NCI-H524 (cell line): ENCODE data around the gene ZNF467.

Experiments
- DNase-seq, 2 experiments: peaks; one replicate each; lab custom pipeline; 2025; lab: John Stamatoyannopoulos, UW

ZNF467 gene

DNA sequence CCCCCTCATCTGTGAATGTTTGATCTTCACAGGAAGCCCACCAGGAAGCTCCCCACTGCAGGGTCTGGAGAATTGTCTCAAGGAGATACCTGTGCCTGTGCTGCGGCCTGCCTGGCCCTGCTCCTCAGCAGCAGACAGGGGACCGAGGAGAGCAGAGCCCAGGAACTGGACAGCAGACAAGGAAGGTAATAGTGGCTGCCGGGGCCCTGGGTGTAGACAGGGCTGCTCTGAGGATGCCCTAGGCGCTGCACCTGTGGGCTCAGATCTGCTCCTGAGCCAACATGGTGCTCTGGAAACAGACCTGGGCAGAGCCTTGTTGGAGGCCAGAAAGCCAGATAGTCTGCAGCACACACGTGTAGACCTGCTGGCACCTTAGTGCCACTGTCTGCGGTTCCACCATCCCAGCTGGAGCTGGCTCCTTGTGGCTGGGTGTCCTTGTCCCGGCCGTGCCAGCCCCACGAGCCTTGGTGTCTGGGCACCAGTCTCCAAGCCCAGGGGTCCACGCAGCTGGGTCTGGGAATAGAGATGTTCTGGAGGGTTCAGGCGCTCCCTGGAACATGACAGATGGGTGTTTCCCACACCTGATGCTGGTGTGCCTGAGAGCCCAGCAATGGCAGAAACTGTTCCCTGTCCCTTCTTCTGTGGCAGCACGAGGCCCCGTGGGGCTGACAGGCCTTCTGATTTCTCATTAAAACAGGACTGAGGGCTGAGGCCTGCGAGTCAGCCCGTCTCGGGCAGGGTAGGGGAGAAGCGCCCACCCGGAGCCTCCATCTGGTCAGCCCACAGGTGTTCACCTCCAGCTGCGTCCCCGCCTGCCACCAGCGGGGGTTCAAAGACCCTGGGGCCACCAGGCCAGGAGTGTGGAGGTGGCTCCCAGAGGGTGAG lies 44.7 kb downstream of the ZNF467 start:
- no peak for DNase-seq

DNA sequence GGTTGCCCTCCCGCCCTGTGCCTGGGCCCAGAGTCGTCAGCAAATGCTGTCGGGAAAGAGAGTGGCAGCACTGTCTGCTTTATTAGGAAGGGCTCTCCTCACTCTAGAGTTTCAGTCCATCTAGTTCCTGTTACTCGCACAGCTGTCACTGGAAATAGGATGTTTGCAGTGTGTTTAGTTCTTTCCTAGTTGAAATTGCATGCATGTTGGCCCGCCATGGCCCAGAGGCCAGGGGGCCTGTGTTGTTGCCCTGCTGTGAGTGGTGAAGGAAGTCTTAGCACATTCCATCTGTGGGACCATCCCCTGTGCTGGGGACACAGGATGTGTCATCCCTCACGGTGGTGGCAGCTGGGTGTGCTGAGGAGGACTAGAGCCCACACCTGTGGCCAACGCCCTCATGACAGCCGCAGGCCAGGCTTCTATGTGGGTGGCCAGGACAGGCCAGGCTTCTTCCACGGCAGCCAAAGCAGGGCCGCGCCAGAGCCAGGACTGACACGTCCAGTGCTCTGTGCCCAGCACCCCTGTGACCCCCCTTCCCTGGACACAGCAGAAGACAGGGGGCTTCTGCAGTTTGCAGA lies 45.4 kb downstream of the ZNF467 start:
- DNase-seq: no peak

DNA sequence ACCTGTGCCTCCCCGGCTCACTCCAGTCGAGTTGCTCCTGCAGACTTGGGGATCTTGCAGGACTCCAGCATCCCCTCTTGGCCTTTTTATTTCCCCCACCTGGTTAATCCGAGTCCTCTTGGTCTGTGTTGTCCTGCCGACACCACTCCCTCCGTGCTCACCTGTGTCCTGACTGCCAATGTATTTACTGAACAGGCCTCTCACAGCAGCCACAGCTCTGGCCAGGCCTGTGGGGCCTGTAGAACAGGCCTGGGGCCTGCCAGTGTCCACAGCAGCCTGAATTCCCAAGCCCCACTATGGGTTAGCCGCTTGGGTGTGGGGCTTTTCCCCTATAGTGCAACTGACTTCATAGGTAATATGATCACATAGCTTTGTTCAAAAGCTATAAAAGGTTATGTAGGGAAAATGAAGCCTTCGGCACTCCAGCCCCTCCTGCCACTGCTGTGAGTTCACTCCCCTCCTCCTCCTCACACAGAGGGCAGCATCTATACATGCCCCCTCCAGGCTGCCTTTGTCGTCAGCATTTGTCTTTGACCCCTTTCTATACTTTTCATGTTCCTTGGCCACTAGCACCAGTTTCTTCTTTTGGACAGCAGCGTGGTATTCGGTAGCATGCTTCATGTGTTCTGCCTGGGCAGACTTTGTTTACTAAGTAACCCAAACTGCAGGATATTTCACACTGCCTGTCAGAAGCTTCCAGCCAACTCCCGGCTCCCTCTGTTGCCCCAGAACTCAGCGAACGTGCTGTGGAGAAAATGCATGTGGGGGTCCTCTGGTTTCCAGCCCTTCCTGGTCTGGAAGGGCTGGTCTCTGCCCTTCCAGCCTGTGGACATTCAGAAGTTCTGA lies 46.1 kb downstream of the ZNF467 start:
- no peak for DNase-seq

DNA sequence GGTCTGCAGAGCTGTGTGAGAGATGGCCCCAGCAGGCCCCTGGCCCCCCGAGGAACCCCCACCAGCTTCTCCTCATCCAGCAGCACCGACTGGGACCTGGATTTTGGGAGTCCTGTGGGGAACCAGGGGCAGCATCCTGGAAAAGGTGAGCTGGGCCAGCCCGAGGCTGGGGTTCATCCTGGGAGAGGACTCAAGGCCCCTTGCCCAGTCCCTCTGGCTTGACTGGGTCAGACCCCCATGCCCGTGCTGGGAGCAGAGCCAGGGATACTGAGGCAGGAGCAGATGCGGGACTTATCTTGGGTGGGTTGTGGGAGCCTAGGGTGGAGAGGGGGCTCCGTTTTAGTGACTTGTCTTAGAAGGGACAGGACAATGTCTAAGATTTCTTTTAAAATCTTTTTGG lies 47.5 kb downstream of the ZNF467 start:
- no peak for DNase-seq

DNA sequence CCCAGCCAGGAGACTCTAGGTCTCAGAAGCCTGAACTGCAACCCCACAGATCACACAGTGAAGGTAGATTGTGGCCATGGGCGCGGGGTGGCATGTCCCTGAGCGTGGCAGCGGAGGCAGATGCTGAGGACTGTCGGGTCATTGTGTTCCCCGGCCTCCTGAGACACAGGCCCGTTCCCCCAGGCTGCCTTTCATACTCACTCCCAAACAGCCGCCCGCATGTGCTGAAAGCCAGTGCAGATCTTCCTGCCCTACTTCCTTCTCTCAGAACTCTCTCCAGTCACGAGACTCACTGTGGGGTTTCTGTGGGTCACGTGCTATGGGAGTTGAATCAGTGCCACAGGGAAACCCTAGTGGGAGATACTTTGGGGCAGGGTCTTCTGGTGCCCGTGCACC lies 48.0 kb downstream of the ZNF467 start:
- DNase-seq: no peak

DNA sequence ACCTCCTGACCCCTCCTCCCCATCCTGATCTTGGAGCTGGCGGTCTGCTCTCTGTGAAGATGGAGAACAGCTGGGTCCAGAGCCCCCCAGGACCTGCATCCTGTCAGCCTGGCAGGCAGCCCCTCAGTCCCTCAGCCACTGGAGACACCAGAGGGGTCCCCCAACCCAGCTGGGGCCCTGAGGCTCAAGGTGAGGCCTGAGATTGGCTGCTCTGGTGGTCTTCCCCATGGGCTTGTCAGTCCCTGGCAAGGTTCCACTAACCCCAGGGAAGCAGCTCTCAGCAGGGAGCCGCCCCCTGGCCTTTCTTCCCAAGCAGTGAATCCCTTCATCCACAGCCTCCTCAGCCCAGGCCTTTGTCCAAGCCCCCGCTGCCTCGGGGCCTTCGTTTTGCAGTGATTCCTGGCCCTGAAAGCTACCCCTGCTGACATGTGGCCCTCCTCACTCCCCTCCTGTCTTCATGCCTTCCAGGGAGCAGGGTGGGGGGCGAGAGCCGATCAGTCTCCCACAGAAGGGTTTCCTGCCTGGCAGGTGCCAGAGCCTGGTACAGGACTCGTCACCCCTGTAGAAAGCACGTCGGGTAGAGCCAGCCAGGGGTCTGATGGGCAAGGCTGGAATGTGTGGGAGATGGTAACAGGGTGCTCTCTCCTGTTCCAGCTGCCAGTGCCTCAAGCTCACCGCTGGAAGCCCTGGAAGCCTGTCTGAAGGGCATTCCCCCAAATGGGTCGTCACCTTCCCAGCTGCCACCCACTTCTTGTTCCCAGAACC lies 48.5 kb downstream of the ZNF467 start:
- no peak for DNase-seq

DNA sequence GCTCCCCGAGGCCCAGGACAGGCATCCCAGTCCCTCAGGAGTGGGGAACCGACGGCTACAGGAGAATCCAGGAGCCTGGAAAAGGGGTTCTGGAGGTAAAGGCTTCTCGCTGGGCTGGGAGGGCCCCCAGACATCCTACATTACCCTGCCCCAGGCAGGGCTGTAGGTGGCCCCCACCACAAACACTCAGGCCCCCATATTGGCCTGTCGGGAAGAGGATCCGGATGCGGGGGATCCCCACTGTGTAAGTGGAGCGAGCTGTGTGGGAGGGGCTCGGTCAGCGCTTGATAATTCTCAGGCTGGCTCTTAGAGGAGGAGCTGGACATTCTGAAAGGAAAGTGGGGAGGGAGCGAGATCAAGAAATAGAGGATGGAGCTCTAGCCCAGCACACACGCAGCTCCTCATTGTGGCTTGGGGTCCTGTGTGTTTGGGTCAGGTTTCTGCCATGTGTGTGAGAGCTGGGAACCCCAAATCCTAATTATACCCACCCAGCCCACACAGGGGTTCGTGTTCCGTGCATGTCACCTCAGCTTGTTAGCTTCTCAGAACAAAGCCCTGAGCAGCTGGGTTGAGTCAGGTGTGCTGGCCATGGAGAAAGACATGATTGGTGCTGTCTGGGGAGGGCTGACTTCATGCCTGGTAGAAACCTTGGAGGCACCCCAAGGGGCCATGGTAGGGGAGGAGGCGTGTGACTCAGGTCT lies 49.4 kb downstream of the ZNF467 start:
- DNase-seq: no peak

DNA sequence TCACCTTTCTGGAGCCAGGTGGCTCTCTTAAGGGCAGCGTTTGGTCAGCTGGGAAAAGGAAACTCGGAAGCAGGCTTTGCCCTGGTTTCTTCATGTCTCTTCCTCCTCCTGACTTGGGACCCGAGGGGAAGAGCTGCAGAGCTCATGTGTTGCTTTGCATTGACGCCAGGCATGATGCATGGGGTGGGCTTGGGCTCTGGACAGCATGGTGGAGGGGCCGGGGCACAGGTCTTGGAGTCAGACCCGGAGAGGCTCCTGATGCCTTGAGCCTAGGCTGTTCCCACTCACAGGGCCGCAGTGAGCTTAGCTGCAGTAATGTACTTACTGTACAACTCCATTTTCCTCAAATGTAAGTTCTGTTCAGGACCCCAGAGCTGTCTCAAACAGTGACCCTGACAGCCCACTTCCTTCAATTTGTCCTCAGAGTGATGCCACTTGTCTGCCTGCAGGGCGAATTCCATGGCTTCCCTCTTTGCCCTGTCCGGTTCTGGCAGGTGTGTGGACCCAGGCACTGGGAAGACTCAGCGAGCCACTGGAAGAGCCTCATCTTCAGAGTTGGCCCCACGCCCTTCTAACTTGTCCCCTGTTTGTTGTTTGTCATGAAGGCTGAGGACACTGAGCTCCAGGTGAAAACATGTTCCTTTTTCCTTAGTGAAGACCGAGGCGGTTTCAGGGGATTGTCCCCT lies 50.2 kb downstream of the ZNF467 start:
- DNase-seq: no peak

DNA sequence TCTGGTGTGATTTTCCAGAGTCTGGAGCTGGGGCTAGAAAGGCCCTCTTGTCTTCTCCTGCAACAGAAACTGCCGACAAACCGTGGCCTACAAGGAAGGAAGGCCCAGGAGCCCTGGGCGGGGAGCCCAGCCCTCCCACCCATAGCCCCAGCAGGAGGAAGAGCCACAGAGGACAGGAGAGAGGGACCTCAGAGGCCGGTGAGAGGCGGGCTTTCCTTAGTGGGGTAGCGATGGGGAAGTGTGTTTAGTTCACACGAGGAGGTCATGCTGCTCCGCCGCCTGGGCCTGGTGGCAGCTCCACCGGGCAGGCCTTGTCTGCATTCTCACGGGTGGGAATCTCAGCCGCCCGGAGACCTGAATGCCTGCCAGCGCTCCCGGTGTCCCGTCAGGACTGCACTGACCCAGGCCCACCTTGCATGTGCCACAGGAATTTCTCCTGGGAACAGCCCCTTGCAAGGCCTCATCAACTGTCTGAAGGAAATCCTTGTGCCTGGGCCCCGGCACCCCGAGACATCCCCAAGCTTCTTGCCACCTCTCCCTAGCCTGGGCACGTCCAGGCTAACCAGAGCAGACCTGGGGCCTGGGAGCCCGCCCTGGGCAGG lies 50.9 kb downstream of the ZNF467 start:
- DNase-seq: no peak

DNA sequence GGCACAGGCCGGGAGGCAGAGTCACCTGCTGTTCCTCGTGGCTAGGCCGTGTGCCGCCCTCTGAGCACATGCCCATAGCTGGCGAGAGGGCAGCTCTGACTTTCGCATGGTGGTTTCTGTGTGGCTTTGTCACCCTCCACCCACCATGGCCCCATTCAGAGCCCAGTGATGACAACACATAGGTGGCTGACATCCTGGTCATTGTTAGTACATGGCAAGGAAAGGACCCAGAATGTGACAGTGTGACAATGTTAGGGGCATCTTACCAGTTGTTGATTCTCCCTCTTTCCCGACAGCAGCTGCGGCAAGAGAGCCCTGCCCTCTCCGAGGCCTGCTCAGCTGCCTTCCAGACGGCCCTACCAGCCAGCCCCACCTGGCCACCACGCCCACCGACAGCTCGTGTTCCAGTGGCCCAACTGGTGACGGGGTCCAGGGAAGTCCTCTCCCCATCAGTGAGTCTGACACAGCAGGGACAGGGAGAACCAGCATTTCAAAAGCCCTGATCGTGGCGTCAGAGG lies 52.2 kb downstream of the ZNF467 start:
- no peak for DNase-seq

DNA sequence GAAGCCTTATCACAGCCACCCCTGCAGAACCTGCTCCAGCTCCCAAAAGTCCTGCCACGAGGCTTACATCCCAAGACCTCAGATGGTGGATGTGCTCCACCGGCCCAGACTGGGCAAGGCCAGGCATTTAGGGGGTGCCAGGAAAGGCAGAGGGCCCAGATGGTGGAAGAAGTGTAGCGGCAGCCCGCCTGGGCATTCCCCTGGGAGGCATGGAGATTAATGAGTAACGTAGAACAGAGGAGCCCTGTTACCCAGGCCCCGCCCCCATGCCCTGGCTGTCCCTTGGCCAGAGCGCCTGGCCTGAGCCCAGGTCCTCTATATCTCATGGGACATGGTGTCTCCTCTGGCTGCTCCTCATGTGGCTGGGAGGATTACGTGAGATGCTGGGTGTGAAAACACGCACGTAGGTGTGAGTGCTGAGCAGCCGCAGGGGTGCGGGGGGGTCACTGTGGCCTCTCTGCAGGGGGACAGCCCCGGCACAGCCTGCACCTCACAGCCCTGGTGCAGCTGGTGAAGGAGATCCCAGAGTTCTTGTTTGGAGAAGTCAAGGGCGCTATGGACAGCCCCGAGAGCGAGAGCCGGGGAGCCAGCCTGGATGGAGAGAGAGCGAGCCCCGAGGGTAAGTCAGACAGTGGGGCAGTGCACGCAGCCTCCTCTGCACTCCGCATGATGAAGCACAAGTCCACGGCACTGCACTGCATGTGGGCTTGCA lies 52.9 kb downstream of the ZNF467 start:
- DNase-seq: peak; percentile 55 to 78

DNA sequence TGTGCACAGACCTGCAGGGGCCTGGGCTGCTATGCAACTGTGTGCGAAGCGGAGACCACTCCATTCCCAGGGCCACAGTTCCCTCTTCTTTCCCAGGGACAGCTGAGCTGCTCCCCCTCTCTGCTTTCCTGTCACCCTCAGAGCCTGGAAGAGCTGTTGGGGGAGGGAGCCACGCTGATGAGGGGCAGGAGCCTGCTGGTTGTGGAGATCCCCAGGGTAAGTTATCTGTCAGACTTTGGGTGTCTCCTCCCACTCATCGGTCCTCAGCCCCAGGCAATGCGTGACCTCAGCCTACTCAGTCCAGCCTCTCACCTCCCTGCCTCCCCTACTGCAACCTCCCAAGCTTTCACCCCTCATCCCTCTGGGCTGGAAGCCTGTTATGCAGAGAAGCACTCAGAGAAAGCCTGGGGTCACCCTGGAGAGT lies 53.5 kb downstream of the ZNF467 start:
- DNase-seq: no peak

DNA sequence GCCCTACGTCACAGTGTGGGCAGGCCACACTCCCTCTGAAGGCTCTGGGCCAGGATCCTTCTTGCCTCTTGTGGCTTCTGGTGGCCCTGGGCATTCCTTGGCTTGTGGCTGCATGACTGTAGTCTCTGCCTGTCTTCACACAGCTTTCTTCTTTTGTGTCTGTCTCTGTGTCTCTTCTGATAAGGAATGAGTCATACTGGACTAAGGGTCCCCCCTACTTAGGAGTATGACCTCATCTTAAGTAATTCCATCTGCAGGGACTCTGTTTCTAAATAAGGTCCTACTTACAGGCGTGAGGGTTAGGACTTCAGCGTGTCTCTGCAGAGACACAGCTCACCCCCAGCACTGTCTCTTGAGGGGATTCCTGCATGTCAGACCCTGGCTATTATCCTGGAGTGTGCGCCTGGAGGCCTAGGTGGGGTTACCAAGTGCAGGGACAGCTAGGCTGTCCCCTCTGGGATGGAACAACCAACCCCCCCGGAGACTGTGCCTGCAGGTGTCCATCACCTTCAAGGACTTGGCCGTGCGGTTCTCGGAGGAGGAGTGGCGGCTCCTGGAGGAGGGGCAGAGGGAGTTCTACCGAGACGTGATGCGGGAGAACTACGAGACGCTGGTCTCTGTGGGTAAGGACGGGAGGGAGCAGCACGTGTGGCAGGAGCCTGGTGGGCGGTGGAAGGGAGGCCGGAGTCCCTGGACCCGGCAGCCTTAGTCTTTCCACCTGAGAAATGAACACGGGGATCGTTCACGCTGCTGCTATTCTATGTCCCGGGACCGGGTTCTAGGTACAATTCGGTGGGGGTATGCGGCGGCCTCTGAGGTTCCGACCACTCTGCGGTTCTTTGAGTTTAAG lies 54.1 kb downstream of the ZNF467 start:
- no peak for DNase-seq

DNA sequence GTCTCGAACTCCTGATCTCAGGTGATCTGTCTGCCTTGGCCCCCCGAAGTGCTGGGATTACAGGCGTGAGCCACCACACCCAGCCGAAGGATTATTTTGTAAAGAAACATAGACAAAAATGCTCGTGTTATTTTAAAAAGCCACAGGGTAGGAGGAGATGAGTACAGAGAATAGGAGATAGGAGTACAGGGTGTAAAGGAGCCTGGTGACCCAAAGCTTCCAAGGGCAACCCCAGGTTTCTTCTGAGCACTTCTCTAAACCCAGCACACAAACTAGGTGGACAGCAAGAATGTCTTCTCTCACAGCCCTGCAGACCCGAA lies 54.7 kb downstream of the ZNF467 start:
- DNase-seq: no peak

DNA sequence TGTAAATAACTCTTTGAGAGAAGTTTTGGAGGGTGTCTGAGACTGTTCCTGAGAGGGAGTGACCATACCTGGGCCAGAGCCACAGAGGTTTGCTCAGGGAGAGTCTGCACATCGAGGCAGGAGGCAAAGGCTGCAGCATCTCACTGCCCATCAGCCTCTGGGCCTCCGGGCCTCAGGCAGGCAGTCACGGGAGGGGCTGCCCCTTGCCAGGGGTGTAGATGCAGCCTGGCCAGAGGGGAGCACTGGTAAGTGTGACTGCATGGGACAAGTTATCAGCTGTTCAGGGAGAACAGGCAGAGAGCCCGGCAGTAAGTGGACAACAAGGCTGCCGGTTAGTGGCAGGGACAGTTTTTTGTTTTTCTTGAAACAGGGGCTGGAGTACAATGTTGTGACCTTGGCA lies 55.9 kb downstream of the ZNF467 start:
- DNase-seq: no peak

DNA sequence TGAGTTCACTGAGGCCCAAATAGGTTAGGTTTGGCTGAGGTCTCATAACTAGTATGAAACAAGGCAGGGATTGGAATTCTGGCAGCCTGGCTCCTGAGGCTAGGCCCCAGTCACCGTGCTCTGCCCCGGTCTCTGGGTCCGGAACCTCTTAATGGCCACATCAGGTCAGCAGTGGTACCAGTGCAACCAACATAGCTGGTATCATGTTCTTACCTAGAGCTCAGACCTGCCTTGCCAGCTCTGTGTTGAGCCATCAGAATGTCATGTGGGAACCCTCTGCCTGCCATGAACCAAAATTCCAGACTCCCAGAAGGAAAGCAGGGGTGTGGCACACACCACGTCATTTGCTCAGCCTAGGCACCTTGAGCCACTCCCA lies 56.5 kb downstream of the ZNF467 start:
- DNase-seq: no peak

DNA sequence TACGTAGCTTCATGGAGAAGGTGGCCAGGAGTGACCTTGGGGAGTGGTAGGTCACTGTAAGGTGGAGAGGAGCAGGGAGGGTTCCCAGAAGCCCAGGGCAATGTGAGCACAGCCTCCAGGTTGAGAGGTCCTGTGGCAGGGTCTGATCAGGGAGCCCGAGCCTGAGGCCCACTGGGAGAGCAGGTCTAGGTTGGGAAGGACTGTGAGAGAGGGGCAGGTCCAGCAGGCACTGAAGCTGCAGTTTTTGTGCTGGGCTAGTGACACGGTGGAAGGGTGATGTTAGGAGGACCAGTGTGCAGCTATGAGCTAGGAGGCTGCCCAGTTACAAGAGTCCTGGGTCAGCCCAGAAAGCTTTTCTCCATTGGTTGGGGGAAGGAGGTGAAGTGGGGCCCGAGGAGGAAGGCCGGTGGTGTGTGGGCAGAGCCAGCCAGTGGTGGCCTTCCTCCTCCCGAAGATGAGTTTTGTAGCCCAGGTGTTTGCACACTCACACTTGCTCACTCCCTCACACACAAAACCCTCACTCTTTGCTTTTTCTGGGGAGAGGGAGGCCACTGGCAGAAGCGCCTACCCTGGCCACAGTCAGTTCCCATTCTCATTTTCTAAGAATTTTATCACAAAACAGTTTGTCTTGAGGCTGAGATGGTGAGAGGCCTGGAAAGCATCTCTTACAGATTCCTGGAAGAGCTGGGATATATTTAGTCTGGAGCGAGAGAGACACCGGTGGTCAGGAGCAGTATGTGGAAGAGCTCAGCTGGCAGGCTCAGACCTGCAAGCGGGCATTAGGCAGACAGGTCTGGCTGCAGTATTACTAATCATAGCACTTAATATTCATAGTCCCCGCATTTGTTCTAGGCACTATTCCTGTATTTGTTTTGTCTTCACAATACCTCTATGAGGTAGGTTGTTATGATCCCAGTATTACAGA lies 57.1 kb downstream of the ZNF467 start:
- DNase-seq: peak in 1 of 2 experiments; percentile 29

DNA sequence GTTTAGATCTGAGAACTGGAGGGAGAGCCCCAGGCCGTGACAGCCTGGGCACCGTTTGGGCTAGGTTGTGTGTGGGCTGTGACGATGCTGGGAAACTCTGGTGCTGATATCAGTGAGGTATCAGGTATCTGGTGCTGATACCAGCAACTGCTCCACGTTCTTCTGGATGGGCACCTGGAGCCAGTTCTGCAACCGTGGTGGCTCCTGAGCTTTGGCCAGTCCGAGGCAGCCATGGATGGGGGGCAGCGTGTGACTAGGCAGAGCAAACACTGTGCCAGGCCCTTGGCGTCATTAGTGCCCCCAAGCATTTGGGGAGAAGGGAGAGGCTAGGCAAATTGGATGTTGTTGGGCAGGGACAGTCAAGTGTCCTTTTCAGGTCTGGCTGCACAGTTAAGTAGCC lies 57.9 kb downstream of the ZNF467 start:
- no peak for DNase-seq
